HG02981 (cell line): ENCODE data around the gene TNK2.

Experiments used
- ATAC-seq: cut with Tn5 transposase; IDR thresholded peaks from one replicate; pipeline ENCODE4 v1.9.1; 2021; ENCODE audit warnings: mild to moderate bottlenecking, moderate library complexity; ENCODE audit not compliant: unreplicated experiment

The TNK2 gene

DNA sequence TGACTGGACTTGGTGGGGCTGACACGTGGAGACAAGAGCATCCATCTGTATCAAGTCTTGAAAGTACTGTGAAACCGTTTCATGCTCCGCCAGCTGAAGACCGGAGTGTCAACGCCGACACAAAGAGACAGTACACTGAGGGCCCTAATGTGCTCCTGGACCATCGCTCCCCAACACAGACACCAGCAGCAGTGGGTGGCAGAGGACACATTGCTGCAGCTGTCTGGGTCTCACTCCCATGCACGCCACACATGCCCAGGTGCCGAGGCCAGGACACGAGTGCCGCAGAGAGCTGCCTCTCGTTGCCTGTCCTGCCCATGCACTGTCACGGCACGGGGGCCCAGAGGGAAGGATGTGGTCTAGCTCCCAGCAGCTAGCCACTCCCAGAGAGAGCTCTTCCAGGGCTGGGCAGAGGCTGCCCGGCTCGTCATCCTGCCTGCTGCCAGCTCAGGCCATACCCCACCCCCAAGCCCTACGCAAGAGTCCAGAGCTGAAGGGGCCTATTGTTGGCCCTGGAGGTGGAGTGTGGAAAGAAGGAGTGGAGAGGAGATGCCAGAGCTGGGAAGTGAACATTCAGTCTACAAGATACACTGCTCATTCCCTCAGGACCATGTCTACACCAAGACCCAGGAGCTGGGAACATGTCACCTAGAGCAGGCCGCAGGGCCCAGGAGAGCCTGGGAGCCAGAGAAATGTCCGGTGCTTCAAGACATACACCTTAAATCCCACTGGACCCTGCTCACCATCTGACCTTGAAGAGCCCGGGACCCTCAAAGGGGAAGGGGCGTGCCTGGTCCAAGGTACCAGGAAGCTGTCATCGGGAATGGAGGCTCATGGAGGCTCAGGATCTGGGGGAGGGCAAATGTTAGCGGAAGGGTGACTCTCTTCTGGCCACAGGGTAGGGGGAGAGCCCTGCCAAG, 7.7 kb downstream of the TNK2 start:
- ATAC-seq = peak; percentile 42

DNA sequence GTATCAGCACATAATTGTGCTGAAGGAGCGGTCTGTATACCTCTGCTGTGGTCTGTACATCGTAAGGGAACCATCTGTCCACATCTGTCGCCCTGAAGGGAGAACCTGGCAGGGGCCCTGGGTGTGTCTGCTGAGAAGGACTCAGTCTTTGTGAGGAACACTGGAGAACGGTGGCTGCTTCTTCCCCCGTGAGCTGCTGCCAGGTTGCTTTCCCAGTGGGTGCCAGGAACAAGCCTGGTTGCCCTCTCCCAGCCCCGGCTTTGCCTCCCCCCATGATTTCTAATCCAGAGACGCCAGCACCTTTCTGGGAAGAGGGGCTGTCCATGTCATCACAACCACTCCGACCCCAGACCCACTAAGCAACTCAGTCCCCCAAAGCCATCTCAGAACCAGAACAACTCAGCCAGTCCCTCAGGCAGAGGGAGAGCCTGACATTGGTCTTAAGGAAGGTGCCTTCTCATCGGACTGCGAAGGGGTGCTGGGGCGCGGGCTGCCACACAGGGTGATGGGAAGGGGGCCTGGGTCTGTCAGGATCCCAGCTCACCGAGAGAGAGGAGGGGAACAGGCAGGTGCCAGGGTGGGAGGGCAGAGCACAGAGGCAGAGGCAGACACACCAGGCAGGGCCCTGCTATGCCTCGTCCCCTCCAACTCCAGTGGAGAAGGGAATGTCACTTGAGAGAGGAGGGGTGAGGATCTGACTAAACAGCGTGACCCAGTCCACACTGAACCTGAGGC, 8.5 kb downstream of the TNK2 start:
- ATAC-seq = no peak

DNA sequence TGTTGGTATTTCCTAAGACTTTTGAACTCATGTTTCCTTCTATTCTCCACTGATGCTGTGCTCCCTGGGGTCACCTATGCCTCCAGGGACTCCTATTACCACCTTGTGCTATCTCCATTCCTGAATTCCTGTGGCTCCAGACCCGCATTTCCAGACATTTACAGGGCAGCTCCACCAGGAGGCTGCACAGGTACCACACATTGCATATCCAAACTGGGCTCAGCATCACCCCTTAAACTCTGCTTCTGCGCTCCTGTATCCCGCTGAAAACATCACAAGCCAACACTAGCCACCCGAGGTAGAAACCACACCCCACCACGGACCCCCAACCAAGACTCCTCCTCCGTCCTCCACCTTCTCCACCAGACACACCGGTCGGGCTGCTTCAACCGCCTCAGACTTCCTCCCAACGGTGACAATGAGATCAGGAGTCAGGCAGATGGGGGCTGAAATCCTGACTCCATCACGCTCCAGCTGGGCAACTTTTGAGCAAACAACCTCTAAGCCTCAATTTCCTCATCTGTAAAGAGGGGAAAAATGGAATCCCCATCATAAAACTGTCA, 10.4 kb downstream of the TNK2 start:
- no peak for ATAC-seq

DNA sequence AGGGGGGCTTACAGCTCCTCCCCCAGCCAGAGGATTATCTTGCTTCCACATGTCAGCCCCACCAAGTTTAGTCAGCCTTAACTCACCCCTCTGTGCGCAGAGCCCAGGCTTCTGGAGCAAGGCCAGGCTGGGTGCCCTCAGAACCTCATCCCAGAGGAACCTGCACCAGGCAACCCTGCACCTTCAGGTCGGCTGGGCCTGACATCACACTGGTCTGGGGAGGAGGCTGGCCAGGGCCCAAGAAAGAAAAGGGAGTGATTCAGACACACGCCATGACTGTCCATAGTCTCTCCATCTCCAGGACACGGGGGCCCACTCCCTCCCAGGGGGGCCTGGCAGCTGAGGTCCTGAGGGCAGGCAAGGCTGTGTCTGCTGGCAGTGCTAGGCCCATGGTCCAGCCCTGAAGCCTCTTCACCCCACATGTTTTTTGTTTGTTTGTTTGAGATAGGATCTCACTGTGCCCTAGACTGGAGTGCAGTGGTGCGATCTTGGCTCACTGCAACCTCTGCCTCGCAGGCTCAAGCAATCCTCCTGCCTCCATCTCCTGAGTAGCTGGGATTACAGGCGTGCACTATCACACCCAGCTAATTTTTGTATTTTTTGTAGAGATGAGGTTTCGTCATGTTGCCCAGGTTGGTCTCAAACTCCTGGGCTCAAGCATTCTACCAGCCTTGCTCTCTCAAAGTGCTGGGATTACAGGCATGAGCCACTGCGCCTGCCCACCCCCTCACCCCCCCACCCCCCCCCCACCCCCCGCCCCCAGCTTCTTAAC, 11.1 kb downstream of the TNK2 start:
- no peak for ATAC-seq

DNA sequence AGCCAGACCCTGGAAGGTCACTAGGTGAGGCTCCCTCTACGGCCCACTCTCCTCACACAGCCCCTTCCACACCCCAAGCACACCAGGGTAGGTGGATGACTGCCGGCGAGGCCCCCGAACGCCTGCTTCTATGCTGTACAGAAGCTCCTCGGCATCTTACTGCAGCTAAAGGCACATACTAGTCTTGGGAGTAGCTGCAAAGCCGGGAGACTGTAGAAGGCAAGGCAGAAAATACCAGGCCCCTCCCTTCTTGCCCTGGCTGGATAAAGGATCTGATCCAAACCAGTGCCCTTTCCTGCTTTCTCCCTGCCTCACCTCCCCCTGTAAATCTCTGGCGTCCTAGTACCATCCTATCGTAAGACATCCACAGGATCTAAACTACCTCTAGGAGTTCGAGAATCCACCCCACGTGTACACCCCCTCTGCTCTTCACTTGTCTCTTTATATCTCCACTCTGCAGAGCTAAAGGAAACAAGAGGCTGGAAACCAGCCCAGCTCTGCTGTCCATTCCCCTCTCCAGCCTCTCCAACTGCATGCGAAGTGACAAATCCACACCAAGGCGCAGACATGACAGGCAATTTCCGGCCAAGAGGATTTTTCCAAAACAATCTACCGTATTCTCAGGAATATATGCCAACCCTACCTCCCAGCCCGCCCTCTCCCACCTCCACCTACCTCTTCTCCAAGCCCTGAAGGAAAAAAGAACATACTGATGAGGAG, 11.8 kb downstream of the TNK2 start:
- no peak for ATAC-seq

DNA sequence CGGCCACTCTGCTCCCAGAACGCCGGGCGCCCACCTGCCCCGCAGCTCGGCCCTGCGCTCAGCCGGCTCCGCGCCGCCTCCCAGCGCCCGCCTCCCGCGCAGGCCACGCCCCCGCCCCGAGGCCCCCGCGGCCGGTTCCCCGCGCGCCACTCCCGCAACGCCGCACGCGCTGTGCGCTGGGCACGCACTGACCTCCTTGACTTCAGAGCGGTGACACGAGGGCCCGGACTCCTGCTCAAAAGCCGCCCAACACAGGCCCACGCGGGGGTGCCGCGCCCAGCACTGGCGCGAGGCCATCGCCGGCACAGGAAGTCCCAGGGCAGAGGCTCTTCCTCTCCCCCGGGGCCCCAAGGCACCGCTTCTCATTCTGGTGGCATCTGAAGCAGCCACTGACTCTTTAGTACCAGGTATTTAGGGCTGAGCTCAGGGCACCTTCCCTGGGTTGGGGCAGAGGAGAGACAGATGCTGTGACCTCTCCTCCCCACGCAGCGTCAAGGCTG, 12.4 kb downstream of the TNK2 start:
- peak; percentile 38 for ATAC-seq

DNA sequence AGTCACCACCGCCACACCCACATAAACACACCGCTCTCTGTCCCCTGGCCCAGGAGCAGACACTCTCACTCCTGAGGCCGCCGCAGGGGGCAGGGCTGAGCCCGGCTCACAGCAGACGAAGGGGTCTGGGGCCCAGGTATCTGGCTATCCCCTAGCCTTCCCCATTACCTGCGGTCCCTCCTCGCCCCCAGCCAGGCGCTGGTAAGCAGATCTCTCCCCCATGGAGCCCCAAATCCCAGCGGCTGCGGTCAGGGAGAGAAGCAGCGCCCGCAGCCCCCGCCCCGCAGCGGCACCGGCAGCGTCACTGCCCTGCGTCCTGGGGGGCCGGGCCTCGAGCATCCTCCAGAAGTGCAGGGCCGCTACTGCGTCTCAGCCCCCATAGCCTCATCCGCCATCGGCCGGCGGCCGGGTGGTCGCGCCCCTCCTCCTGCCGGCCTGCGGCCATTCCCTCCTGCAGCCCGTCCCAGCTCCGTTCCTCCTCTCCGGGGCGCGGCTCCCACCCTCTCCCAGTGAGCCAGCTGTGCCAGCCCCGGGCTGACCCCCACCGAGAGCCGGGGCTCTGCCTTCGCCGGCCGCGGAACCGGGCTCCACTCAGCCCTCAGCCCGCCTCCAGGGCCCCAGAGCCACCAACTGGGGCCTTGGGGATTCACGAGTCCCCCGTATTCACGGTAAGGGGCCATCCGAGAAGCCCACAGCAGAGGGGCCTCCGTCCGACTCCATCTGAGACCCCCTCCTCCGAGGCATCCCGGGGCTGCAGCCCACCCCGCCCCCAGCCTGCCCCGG, 13.1 kb downstream of the TNK2 start:
- peak; percentile 43 for ATAC-seq

DNA sequence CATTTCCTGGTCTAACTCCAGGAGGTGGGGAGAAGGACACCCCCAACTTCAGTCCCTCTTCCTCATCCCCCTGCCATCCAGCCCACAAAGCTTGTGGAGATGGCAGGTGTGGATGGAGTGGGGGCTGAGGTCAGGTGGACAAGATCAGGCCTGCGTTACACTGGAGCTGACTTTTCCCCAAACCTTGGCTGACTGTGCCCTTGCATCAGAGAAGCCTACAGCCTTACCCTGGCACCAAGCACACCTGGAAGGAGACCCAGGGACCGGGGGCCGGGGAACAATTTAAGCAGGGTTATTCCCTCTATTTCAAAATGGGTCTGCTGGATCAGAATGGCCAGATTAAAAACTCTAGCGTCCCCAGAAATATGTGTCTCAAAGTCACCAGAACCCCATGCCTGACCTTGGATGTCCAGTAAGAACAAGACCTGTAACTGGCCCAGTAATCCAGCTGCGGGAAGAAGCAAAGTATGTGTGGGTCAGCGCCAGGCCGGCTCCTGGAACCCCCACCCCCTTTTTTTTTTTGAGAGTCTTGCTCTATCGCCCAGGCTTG, 14.4 kb downstream of the TNK2 start:
- ATAC-seq = no peak

DNA sequence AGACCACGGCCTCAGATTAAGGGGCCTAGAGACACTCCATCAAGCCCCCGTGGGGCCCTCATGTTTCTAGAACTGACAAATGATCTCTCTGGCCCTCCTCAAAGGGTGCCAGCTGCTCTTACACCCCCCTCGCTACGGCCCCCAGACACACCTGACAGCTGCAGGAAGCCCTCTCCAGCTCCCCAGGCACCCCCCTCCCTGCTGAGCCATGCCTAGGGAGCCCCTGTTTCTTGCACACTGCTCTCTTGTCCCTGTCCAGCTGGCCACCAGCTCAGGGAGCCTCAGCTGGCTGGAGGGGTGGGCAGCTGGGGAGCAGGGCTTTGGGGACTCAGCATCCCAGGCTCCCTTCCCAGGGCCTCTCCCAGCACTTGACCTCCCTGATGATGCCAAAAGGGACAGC, 14.8 kb downstream of the TNK2 start:
- no peak for ATAC-seq

DNA sequence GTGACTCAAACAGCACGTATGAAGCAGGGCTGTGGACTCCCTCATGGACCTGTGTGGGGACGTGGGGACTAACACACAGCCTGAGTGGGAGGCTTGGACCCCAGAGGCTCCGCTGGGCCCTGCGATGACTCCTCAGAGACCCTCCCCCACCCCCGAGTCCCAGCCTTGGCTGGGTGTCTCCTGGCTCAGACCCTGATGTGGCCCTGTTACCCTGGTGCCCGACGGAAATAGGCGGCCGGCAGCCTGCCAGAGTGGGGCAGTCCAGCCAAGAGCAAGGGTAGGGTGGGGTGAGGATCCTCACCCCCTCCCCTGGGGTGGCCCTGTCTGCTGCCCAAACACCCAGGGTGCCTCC, 15.3 kb downstream of the TNK2 start:
- no peak for ATAC-seq

DNA sequence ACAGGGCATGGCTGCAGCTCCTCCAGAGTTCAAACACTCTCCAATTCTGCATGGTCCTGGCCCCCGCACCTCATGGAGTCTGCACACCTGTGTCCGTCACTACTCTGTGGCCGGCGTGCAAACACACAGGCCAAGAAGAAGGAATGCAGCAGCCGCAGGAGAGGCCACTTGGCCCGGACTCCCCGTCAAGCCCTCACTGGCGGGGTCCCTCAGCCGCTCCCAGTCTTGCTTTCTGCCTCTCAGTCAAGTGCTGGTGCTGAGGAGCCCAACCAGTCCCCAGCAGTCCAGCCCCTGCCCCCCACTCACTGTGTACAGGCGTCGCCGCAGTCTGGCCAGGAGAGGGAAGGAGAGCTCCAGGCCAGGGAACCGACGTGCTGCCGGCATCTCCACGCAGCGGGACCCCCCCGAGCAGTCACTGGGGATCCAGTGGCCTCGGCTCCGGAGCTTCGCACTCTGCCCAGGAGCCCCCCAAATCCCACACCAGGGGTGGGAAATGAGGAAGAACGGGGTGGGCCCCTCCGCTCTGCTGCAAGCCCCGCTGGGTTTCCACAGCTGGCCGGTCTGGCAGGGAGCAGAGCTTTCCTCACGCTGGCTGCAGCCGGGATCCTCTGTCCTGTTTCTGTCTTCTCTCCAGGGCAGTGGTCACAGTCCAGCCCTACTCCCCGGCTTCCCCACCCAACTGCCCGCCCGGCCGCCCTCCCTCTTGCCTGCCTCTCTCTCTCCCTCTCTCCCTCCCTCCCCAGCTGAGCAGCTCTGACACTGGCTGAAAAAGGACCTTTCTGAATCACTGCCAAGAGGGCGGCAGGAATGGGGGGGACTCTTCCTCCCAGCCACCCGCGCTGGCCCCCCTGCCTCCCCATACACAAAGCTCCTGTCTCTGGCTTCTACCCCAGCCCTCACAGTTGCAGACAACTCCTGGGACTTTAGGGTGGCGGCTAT, 16.0 kb downstream of the TNK2 start:
- ATAC-seq = no peak

DNA sequence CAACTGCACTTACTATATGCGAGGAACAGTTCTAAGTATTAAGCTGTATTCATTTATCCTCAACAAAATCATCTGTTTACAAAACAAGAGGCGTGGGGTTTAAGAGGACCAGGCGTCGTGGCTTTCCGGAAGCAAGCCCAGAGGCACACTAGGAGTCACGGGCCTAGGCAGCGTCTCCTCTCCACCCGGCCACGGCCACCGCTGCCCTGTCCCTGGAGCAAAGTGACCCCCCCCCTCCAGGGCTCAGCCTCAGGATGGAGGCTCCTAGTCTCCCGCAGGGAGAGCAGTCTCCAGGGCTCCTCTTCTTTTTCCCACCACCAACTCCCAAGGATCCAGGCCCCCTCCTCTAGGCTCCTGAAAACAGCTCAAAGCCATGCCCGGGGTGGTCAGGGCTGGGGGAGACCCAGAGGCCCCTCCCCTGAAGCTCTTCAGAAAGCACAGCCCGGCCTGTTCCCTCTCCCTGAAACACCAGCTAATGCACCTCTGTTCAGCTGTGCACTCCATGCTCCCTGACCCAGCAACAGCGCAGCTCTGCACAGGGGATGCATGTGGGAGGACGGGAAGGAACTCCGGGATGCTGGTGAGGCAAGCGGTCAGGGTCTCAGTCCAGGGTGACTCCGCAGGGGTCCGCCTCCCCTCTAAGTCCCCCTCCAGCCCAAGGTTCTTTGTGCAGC, 16.8 kb downstream of the TNK2 start:
- no peak for ATAC-seq

DNA sequence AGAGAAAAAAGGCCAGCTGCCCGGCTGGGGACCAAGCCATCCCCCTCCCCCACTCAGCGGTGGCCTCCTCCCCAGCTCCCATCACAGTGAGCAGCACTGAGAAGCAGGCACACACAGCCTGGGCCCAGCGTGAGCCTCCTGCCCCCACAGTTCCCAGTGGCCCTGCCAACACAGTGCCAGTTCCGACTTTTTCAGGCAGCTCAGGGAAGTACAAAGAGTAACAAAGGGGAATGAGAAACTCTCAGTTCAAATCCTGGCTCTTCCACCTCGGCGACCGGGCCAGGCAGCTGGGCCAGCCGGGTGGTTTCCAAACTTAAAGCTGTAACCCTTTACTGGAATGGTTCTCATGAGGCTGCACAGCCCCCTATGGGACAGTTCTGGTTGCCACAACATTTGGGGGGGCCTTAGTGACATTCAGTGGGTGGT, 18.5 kb downstream of the TNK2 start:
- ATAC-seq = no peak

DNA sequence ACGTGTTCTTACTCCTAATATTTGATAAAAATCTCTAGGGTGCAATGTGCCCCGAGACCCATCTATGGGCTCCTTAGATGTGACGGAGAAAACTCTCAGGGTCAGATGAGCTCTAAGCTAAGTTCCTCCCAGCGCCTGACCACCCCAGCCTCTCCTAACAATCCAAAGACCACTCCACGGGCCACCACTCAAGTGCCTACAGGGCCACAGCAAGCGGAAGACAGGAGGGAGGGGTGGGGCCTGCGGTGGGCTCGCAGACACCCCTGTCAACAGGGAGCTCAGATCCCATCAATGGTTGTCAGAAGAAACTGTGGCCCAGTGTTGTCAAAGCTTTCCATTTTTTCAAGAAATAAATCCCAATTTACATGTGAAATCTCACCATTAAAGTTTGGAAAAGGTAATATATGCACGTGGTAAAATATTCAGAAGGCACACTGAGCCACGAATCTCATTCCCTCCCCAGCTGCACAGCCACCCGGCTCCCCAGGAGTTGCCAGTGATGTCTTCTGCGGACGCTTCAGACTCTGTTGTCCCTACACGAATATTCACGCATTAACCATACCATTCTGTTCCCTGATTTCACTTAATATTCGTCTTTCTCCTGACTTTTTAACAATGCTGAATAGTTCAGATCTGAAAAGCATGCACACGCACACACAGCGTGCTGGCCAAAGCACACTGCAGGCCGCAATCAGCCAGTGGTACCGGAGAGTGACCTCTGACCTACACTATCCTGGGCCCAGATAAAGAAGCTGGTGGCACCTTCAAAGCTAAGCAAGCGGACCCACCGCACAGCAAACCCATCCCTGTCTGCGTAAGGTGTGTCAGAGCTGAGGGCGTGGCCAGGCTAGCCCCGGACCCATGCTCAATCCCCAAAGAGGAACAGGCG, 19.1 kb downstream of the TNK2 start:
- ATAC-seq = no peak

DNA sequence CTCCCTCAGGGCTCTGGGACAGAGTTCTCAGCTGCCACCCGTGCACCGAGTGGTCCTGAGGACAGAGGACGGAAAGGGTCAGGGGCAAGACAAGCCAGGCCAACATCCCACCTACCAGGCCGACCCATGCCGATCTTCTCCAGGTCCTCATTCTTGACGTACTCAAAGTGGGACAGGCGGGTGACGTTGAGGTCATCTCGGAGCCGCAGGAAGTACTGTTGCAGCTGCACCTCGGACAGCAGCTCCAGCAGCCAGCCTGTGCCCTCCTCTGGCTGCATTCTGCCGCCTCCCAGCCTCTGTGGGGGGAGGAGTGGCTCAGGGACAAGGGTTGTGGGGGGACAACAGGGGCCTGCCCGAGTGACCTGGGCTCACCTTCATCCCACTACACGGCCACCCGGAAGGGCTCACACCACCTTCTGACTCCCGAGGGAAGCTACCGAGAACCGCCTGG, 20.0 kb downstream of the TNK2 start:
- ATAC-seq = no peak

DNA sequence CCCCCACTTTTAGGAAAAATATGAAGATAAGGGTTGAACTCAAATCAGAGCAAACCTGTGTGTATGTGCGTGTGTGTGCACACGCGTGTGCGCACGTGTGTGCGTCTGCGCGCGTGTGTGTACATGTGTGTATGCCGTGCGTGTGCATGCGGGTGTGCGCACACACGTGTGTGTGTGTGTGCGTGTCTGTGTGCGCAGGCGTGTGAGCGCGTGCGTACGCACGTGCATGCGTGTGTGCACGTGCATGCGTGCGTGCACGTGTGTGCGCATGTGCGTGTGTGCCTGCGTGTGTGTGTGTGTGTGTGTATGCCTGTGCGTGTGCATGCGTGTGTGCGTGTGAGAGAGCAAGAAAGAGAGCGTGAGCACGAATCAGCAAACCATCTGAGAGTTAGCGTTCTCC, 20.7 kb downstream of the TNK2 start:
- ATAC-seq = no peak
